ENCODE data around the gene JOSD1. TPM values are rescaled to one million over a fixed set of nuclear protein-coding genes. Genes with fewer than 3 reads are reported as not detected.

JOSD1 gene
- total RNA-seq, 1 donor from 2014 or later = 52.1 TPM

DNA sequence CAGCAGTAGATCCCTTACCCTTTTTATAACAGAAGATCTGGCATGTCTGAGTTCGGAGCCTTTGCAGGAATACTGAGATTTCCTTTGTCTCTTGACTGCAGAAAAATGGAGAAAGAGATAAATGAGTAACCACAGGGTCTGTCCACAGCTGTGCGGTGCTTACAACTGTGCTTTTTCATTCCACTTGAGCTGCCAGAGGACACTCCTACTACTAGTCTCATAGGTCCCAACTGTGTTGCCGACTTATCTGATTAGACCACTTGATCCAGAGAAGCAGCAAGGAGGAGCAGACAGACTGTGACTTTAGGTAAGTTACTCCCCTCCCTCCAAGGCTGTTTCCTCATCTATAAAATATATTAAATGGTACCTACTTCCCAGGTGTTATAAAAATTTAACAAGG is 62.0 kb downstream of the JOSD1 start:
- Histone ChIP-seq H3K27me3 (no peaks in the 10 kb centered on the region), H3K4me3 (no peak overlapping the region), H3K36me3 (no peaks in the 10 kb centered on the region), H3K9me3 (no peaks in the 10 kb centered on the region), H3K27ac (no peak overlapping the region), H3K4me1 (no peaks in the 10 kb centered on the region)
- ATAC-seq = no peak
- intact Hi-C loops (cut with DNase I) = no loop called here
- TF ChIP-seq, protein P1, sequence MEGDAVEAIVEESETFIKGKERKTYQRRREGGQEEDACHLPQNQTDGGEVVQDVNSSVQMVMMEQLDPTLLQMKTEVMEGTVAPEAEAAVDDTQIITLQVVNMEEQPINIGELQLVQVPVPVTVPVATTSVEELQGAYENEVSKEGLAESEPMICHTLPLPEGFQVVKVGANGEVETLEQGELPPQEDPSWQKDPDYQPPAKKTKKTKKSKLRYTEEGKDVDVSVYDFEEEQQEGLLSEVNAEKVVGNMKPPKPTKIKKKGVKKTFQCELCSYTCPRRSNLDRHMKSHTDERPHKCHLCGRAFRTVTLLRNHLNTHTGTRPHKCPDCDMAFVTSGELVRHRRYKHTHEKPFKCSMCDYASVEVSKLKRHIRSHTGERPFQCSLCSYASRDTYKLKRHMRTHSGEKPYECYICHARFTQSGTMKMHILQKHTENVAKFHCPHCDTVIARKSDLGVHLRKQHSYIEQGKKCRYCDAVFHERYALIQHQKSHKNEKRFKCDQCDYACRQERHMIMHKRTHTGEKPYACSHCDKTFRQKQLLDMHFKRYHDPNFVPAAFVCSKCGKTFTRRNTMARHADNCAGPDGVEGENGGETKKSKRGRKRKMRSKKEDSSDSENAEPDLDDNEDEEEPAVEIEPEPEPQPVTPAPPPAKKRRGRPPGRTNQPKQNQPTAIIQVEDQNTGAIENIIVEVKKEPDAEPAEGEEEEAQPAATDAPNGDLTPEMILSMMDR (IDR thresholded peaks at IDR 0.05) = no peak
- no peak for DNase-seq

DNA sequence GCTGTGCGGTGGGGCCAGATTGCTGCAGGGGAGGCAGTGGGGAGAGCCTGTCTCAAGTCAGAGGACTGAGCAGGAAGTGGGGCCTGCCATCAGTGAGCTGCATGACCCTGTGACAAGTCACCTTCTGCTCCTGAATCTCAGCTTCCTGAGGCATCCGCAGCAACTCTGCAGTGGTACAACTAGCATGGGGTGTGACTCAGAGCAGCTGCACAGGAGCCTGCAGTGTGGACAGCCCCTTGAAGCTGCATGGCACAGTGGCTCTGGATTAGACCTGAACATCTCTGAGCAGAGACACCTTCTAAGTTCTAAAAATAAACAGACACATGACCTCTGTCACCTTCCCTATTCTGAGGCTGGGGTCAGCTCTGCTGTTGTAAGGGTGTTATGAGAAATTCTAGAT is 62.5 kb downstream of the JOSD1 start:
- TF ChIP-seq, protein P1 (IDR thresholded peaks at IDR 0.05) = no peak
- no peak for ATAC-seq

More for the DNA sequence above, 62.5 kb downstream of the JOSD1 start:
- intact Hi-C loops (cut with DNase I) = no loop called here
- no peak for DNase-seq
- no peaks in the 10 kb centered on the region for H3K4me1 ChIP-seq
- H3K27ac ChIP-seq = no peak overlapping the region
- no peaks in the 10 kb centered on the region for H3K36me3 ChIP-seq
- H3K27me3 ChIP-seq = no peaks in the 10 kb centered on the region
- no peak overlapping the region for H3K4me3 ChIP-seq
- no peaks in the 10 kb centered on the region for H3K9me3 ChIP-seq

Other genes starting within 250 kb of the JOSD1 start
- not detected for gene KCNJ4, start 245.7 kb downstream of the JOSD1 start, total RNA-seq
- gene KDELR3, start 232.8 kb downstream of the JOSD1 start, total RNA-seq = 5.9 TPM
- gene DDX17, start 194.6 kb downstream of the JOSD1 start, total RNA-seq = 480 TPM
- not detected for gene DMC1, start 130.8 kb downstream of the JOSD1 start, total RNA-seq
- gene FAM227A, start 44.6 kb downstream of the JOSD1 start, total RNA-seq = 0.98 TPM
- gene CBY1, start 44.3 kb downstream of the JOSD1 start, total RNA-seq = 34.6 TPM
- 51.6 TPM for gene TOMM22, start 19.0 kb downstream of the JOSD1 start, total RNA-seq
- 72.5 TPM for gene GTPBP1, start 5.0 kb upstream of the JOSD1 start, total RNA-seq
- 242 TPM for gene SUN2, start 55.1 kb upstream of the JOSD1 start, total RNA-seq
- 16.0 TPM for gene DNAL4, start 93.2 kb upstream of the JOSD1 start, total RNA-seq
- 6.3 TPM for gene NPTXR, start 143.1 kb upstream of the JOSD1 start, total RNA-seq
- gene CBX6, start 171.3 kb upstream of the JOSD1 start, total RNA-seq = 61.6 TPM

All from upper lobe of right lung (tissue), 1 donor.